ENCODE data around the gene DPYSL5.

The DPYSL5 gene

DNA sequence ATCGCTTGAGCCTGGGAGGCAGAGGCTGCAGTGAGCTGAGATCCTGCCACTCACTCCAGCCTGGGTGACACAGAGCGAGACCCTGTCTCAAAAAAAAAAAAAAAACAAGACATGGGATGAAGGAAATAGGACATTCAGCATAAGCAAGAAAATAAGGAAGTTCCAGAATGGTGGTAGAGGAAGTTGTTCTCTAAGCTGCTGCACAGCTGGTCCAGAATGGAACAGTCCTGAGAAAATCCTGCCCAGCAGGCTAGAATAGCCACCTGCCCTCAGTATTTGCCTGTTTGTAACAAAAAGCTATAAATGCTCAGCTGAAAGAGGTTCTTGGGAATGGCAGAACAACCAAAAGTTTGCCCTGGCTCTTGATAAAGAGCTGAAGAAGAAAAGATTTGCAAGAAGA lies 111.4 kb downstream of the DPYSL5 start:
- Histone ChIP-seq H3K36me3 (ENCODE audit: insufficient read depth, low read length) (no peaks in the 10 kb centered on the region), H3K9ac (ENCODE audit: low read depth, low read length, poor library complexity, severe bottlenecking) (no peak overlapping the region), H3K4me2 (ENCODE audit: low read depth, low read length, poor library complexity, severe bottlenecking) (no peak overlapping the region), H4K20me1 (ENCODE audit: insufficient read depth, low read length, poor library complexity, severe bottlenecking) (no peaks in the 10 kb centered on the region), H3K9me3 (ENCODE audit: insufficient read depth, low read depth, low read length) (no peaks in the 10 kb centered on the region), H3K9me2 (replicated peaks; ENCODE audit: low read depth, low read length) (no peaks in the 10 kb centered on the region), H3K79me2 (ENCODE audit: insufficient read depth, low read length) (no peaks in the 10 kb centered on the region), H3K27me3 (ENCODE audit: insufficient read depth, low read length, poor library complexity, severe bottlenecking) (no peaks in the 10 kb centered on the region), H3K4me3 (ENCODE audit: low read length, poor library complexity, severe bottlenecking) (no peak overlapping the region), H3F3A (ENCODE audit: low read depth) (no peaks in the 10 kb centered on the region), H2AFZ (ENCODE audit: low read length) (no peak overlapping the region), H3K4me1 (ENCODE audit: insufficient read depth, low read length, poor library complexity, severe bottlenecking) (no peaks in the 10 kb centered on the region)
- TF ChIP-seq EZH2phosphoT487 (IDR thresholded peaks at IDR 0.05; ENCODE audit: borderline replicate concordance): no peak
- TF ChIP-seq, protein P1, sequence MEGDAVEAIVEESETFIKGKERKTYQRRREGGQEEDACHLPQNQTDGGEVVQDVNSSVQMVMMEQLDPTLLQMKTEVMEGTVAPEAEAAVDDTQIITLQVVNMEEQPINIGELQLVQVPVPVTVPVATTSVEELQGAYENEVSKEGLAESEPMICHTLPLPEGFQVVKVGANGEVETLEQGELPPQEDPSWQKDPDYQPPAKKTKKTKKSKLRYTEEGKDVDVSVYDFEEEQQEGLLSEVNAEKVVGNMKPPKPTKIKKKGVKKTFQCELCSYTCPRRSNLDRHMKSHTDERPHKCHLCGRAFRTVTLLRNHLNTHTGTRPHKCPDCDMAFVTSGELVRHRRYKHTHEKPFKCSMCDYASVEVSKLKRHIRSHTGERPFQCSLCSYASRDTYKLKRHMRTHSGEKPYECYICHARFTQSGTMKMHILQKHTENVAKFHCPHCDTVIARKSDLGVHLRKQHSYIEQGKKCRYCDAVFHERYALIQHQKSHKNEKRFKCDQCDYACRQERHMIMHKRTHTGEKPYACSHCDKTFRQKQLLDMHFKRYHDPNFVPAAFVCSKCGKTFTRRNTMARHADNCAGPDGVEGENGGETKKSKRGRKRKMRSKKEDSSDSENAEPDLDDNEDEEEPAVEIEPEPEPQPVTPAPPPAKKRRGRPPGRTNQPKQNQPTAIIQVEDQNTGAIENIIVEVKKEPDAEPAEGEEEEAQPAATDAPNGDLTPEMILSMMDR (conservative IDR thresholded peaks at IDR 0.05; ENCODE audit: low read length): no peak

DNA sequence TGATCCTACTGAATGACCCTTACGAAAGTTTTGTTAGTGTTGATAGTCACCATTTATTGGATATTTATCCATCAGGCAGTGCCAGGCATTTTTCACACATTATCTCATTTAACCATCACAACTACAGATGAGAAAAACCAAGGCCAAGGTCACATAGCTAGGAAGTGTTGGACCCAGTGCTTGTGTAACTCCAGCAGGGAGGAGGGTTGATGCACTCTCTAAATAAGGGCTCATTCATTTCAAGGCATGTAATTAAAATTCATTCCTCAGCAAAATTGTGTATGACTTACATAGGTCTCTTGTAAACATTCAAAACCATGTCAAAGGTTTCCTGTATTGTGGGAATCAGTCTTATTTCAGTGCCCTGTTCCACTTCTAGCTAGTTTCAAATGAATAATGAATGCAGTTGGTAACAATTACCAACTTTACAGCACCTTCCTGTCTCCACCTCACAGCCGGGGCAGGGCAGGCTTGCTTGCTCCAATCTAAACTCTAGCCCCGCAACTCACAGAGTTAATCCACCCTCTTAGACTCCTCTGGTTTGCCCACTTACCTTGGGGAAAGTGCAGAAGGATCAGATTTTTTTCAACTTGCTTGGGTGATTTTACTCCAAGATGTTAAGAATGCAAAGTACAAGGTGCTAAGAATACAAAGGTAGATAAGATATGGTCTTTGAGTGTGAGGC lies 116.7 kb downstream of the DPYSL5 start:
- H3F3A ChIP-seq (ENCODE audit: low read depth): no peaks in the 10 kb centered on the region
- H3K9ac ChIP-seq (ENCODE audit: low read depth, low read length, poor library complexity, severe bottlenecking): no peak overlapping the region
- no peaks in the 10 kb centered on the region for H3K4me1 ChIP-seq (ENCODE audit: insufficient read depth, low read length, poor library complexity, severe bottlenecking)
- H2AFZ ChIP-seq (ENCODE audit: low read length): no peak overlapping the region
- no peaks in the 10 kb centered on the region for H4K20me1 ChIP-seq (ENCODE audit: insufficient read depth, low read length, poor library complexity, severe bottlenecking)
- no peaks in the 10 kb centered on the region for H3K79me2 ChIP-seq (ENCODE audit: insufficient read depth, low read length)
- no peak overlapping the region for H3K4me3 ChIP-seq (ENCODE audit: low read length, poor library complexity, severe bottlenecking)
- no peaks in the 10 kb centered on the region for H3K36me3 ChIP-seq (ENCODE audit: insufficient read depth, low read length)
- no peaks in the 10 kb centered on the region for H3K27me3 ChIP-seq (ENCODE audit: insufficient read depth, low read length, poor library complexity, severe bottlenecking)
- H3K4me2 ChIP-seq (ENCODE audit: low read depth, low read length, poor library complexity, severe bottlenecking): no peak overlapping the region
- H3K9me2 ChIP-seq (replicated peaks; ENCODE audit: low read depth, low read length): no peaks in the 10 kb centered on the region
- H3K9me3 ChIP-seq (ENCODE audit: insufficient read depth, low read depth, low read length): no peaks in the 10 kb centered on the region
- no peak for TF ChIP-seq EZH2phosphoT487 (IDR thresholded peaks at IDR 0.05; ENCODE audit: borderline replicate concordance)
- TF ChIP-seq, protein P1 (conservative IDR thresholded peaks at IDR 0.05; ENCODE audit: low read length): no peak

DNA sequence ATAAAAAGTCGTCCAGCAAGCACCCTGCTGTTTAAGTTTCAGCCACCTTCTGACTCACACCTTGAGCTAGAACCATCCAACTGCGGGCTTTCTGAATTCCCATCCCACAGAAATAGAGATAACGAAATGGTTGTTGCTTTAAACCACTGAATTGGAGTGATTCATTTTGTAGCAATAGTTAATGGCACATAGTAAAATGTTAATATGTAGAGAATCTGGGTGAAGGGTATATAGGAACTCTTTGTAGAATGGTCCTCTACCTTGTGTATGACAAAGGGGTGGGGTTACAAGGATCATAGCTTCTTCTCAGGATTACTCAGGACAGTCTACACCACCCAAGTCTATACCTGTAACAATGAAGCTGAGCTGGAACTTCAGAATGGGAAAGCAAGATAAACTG lies 120.1 kb downstream of the DPYSL5 start:
- H3K27me3 ChIP-seq (ENCODE audit: insufficient read depth, low read length, poor library complexity, severe bottlenecking): no peaks in the 10 kb centered on the region
- no peak overlapping the region for H3K4me3 ChIP-seq (ENCODE audit: low read length, poor library complexity, severe bottlenecking)
- no peaks in the 10 kb centered on the region for H3K9me2 ChIP-seq (replicated peaks; ENCODE audit: low read depth, low read length)
- H3F3A ChIP-seq (ENCODE audit: low read depth): no peaks in the 10 kb centered on the region
- H3K36me3 ChIP-seq (ENCODE audit: insufficient read depth, low read length): no peaks in the 10 kb centered on the region
- no peak overlapping the region for H3K9ac ChIP-seq (ENCODE audit: low read depth, low read length, poor library complexity, severe bottlenecking)
- no peaks in the 10 kb centered on the region for H3K9me3 ChIP-seq (ENCODE audit: insufficient read depth, low read depth, low read length)
- no peak overlapping the region for H3K4me2 ChIP-seq (ENCODE audit: low read depth, low read length, poor library complexity, severe bottlenecking)
- H3K4me1 ChIP-seq (ENCODE audit: insufficient read depth, low read length, poor library complexity, severe bottlenecking): no peaks in the 10 kb centered on the region
- TF ChIP-seq EZH2phosphoT487 (IDR thresholded peaks at IDR 0.05; ENCODE audit: borderline replicate concordance): no peak
- TF ChIP-seq, protein P1 (conservative IDR thresholded peaks at IDR 0.05; ENCODE audit: low read length): no peak
- no peaks in the 10 kb centered on the region for H4K20me1 ChIP-seq (ENCODE audit: insufficient read depth, low read length, poor library complexity, severe bottlenecking)
- no peak overlapping the region for H2AFZ ChIP-seq (ENCODE audit: low read length)
- no peaks in the 10 kb centered on the region for H3K79me2 ChIP-seq (ENCODE audit: insufficient read depth, low read length)
